H4 (cell line): Measurements from ENCODE around the gene EHBP1. TPM values are rescaled to one million over a fixed set of nuclear protein-coding genes. Genes with fewer than 3 reads are reported as not detected.

Source experiments
- DNase-seq: peaks from one replicate; pipeline ENCODE4 v3.0.0-alpha.2; 2015; ENCODE audit warnings: low spot score
- total RNA-seq: library from RNA; depleted of rRNA; stranded (reverse); fragments of >200 nt; shearing (Covaris generic); gene quantifications from 2 replicates; pipeline ENCODE4 v1.2.3, GENCODE V29; 2014

Gene EHBP1
- total RNA-seq, 1 experiment from 2014 or later, result 13.9 TPM

DNA sequence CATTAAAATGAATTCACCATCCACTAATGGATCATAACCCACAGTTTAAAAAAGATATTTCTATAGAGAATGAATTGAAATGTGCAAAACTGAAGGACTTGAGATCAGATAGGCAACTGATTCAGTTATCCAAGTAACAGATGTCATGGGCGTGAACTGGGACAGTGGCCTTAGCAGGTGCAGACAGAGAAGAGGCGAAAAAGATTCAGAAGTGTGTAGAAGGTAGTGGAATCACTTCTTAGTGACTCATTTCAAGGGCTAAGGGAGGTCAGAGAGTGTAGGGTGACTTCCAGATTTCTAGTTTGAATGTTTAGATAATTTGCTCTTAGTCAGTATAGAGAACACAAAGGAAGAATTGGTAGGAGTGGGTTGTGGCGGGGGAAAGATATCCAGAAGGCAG lies 79.7 kb downstream of the EHBP1 start:
- peak; percentile 9 for DNase-seq

DNA sequence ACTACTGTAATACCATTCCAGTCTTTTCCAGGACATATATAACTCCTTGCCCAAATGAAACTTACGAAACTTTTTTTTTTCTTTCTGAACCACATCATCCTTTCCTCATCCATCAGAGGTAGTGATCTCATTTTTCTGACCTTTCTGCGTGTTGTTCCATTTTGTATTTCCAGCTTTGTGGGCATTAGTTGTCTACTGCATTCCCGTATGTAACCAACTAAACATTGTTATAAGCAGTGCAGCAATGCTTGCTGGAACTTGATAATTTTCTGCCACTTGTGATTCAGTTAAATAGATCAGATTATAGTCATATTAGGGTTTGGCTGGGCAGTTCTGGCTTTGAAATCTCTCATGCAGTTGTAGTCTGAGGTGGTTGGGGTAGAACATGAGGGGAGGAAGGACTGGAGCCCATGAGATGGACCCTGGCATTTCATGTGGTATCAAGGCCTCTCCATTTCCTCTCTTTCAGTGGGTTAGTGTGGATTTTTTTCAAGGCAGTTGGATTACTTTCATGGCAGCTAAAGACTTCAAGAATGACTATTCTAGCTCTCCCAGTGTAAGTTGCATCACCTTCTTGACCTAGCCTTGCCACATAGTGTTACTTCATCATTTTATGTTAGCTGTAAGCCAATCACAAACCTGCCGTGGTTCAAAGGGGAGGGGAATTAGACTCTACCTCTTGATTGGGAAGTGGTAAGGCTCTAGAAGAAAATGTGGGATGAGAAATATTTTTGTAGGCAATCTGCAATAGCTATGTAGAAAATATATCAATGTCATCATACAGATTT lies 80.5 kb downstream of the EHBP1 start:
- DNase-seq, result peak; percentile 52

DNA sequence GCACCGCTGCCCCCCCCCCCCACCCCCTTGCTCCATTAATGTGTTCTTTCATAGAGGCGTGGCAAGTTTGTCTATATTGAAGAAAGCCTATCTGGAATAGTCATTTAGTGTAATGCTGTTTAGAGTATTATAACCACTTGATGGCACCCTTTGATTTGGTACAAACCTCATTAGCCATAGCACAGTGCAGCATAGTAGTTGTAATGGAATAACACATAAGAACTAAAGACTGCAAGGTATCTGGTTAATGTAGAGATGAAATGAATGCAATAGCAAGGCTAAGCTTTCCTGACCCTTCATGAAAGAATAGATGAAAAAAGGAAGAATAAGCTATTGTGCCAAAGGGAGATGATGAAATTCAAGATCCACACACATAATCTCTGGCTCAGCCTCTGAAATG lies 81.9 kb downstream of the EHBP1 start:
- DNase-seq, result peak; percentile 26

DNA sequence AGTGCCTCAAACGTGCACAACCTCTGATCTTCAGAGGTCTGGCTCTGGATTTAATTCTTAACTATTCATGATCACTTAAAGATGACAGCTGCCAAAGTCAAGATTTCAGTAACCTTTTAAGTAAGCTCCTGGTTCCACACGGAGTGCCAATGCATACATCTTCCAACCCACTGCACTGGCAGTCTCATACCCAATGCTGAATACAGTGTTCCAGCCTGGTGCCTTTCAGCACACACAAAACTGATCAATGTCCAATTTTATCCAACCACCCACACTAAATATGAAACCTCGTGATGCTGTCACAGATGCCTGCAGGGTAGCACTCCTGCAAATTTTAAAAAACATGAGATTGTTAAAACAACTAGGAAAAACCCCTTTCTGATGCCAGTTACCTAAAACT lies 84.0 kb downstream of the EHBP1 start:
- no peak for DNase-seq

DNA sequence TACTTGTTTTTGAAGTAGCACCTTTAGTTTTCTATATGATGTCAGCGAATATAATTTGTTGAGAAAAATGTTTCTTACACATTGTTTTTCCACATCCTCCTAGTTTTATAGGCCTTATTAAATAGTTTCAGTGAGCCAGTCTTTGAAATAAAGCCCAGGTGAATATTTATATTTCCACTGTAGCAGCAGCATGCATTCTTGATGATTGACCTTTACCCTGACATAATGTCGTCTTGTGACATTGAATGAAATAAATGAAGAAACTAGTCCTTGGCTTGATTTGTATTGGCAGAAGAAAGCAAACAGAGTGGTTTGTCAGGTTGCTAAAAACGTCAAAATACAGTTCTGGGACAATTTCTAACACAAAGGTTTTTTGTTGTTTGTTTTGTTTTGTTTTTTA lies 84.4 kb downstream of the EHBP1 start:
- no peak for DNase-seq

DNA sequence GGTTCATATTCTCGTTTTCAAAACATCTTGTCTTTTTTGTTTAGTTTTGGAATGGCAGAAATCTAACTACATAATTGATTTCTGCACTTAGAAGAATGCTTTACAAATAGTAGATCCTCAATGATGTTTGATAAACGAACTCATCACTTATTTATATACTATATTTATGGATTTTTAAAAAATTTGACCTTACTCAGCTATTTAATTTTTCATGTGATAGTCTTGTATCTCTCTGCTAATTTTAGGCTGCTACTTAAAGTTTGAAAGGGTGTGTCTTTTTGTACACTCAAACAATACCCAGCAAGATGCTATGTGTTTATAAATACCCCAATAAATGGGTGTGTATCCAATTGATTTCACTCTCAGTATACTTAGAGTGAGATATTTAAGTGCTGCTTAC lies 86.9 kb downstream of the EHBP1 start:
- no peak for DNase-seq

DNA sequence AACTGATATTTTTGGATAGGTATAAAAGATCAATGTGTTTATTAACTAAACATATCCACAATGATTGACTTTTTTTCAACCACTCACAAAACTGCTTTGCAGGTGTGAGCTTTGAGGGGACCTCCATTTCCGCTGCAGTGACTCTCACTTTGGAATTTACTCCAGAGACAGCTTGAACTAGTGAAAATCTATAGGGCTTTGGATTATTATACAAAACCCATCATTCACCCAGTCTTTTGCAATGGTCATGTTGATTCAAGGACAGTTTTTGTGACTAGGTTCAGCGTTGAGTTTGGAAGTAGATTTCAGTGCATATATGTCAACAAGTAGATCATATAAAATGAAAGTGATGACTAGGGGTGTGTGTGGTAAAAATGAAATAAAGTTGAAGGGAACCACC lies 87.7 kb downstream of the EHBP1 start:
- no peak for DNase-seq

DNA sequence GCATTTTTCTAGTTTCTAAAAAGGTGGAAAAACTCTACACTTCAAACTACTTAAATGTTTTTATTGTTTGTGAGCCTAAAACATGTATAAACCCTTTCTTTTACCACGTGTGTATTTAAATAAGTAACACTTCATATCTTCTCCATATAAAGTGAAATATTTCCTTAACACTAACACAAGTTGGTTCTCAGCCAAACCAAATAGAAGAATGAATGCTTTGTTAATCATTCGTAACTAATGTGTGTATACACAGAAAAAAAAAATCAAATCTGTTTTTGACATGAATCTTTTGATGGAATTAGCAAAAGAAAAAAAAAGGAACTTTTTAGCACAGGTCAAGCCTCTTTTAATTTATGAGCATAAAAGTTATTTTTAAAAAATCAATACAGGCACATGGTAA lies 89.3 kb downstream of the EHBP1 start:
- no peak for DNase-seq

DNA sequence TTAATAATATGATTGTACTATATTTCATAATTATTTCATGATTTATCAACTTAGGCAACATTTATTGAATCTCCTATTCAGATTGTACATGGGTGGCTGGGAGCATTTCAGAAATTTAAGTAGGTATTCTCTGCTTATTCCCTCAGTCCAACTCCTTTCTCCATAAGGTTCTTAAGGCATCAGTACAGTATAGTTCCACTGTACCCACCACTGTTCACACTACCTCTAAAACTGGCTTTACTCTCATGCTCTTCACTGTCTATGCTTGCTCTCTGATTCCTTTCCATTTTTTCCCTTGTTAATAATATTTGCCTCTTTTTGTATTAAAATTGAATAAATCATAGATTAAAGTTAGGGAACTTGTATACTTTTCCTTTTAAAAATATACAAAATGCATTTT lies 89.8 kb downstream of the EHBP1 start:
- no peak for DNase-seq

DNA sequence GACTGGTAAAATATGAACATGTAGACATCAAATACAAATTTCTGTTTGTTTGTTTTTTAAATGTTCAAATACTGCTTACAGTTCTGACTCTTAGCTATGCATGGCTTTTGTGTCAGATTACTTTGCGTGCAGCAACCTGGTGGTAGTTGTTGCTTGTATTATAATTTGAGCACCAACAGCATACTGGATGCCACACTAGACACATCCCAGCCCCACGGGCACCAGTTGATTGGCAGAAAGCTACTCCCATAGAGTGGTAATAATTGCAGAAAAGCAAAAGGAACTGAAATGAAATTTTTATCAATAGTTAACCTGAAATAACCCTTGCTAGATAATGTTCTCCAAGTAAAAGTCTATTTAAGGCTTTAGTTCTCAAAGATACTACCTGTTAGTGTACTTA lies 91.6 kb downstream of the EHBP1 start:
- DNase-seq, result no peak

DNA sequence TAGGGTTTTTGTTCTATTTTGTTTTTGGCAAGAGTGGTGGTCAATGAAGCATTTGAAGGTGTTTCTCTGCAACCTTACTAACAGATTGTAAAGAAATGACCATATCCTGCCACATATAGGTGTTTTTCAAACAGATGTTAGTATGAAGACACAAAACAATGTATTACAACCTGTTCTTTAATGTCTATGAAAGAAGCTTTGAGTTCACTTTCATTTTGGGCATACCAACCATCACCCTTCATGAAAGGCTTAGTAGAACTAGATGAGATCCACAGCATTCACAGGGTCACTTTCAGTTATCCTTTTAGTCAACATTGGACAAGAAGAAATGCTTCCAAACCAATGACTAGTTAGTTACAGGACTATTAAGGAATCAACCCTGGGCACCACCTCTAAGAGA lies 95.1 kb downstream of the EHBP1 start:
- no peak for DNase-seq

DNA sequence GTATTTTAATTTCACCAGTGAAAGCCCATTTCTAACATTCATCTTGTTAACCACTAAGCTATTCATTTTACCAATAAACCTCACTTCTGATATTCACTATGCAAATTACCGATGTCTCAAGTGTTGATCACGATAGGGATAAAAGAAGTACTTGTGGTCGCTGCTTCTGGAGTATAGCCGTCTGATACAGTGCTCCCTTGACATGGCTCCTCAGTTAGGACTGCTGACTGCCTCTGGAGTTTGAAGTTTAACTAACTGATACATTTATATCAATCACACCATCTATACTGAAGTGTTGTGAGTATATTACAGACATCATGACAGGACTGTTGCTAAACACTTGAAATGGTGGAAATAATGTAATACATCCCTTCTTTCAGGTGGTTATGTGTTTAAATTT lies 95.6 kb downstream of the EHBP1 start:
- DNase-seq, result no peak

DNA sequence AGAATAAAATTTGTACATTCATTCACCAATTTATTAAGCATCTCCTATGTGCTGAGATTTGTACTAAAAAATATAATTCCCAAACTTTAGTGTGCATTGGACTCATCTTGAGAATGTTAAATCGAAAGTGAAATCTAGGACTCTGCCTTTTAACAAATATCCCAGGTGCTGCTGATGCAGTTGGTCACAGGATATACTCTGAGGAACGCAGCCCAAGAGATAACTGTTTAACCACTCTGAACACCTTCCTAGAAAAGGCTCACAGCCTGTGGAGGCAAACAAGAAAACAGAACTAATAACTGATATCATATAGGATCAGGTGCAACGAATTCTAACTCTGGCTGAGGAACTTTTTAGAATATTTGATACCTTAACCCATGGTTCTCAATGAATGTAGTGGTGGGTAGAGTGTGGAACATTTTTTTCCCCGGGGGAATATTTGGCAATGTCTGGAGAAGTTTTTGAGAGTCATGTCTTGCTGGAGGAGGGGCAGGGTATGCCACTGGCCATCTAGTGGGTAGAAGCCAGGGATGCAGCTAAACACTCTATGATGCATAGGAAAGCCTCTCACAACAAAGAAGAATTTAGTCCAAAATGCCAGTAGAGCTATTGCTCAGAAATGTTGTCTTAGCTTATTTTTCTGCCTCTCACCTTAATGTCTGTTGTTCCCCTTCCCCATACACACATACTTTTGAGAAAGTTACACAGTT lies 96.5 kb downstream of the EHBP1 start:
- DNase-seq, result no peak

DNA sequence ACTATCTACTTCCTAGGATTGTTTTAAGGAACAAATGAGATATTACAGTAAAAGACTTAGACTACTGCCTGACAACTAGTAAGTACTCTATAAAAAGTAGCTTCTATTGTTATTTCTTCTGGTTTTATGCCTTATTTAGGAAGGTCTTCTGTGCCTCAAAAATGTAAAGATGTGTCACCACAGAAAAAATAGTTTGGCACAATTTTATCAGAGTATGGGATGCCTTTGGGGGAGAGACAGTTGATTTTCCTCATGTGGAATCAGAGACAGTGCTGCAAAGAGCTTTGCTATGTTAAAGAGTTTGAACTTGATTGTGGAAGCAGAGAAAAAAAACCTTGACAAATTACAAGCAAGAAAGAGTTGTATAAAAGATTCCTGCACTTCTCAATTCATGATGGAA lies 98.4 kb downstream of the EHBP1 start:
- no peak for DNase-seq

DNA sequence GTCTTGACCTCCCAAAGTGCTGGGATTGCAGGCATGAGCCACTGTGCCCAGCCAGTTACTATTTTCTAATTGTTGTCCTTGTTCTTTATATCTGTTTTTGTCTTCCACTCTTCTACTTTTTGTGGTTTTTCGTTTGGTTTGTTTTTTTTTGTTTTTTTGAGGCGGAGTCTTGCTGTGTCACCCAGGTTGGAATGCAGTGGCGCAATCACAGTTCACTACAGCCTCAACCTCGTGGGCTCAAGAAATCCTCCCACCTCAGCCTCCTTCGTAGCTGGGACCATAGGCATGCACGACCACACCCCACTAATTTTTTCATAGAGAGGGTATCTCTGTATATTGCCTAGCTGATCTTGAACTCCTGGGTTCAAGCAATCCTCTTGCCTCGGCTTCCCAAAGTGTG lies 100.7 kb downstream of the EHBP1 start:
- peak; percentile 18 for DNase-seq

DNA sequence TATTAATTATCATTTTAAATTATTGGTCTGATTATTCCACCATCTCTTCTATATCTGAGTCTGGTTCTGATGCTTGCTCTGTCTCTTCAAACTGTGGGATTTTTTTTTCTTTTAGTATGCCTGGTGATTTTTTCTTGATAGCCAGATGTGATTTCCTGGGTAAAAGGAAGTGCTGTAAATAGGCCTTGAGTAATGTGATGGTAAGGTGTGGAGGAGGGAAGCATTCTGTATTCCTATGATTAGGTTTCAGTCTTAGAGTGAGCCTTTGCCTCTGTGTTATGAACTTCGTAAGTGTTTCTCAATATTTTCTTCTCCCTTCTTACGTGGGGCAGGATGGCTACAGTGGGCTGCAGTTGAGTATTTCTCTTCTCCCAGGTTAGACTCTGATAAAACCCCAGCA lies 103.0 kb downstream of the EHBP1 start:
- no peak for DNase-seq

DNA sequence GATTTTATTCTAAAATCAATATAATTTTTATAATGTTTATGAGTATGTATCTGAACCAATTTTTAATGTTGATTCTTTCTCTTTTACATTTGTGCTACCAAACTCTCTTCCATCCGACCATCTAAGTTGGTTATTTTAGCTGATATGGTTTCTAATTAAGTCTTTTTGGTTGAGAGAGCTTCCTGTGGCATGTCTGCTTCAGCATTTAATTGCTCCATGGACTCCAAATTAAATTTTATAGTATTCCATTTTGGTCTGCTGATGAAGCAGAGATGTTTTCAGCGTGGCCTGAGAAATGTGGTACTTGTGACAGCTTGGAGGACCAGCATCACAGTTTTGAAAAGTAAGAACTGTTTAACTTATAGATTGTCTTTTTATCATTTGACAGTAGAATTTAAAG lies 105.6 kb downstream of the EHBP1 start:
- no peak for DNase-seq

DNA sequence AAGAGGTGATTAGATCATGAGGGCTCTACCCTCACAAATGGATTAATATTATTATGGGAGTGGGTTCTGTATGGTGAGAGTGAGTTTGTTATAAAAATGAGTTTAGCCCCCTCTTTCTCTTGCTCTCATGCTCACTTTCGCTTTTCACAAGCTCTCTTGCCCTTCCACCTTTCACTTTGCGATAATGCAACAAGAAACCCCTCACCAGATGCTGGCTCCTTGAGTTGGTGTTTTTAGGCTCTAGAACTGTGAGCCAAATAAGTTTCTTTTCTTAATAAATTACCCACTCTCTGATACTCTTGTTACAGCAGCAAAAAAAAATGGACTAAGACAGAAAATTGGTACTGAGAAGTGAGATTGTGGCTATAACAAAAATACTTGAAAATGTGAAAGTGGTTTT lies 106.5 kb downstream of the EHBP1 start:
- DNase-seq, result no peak

DNA sequence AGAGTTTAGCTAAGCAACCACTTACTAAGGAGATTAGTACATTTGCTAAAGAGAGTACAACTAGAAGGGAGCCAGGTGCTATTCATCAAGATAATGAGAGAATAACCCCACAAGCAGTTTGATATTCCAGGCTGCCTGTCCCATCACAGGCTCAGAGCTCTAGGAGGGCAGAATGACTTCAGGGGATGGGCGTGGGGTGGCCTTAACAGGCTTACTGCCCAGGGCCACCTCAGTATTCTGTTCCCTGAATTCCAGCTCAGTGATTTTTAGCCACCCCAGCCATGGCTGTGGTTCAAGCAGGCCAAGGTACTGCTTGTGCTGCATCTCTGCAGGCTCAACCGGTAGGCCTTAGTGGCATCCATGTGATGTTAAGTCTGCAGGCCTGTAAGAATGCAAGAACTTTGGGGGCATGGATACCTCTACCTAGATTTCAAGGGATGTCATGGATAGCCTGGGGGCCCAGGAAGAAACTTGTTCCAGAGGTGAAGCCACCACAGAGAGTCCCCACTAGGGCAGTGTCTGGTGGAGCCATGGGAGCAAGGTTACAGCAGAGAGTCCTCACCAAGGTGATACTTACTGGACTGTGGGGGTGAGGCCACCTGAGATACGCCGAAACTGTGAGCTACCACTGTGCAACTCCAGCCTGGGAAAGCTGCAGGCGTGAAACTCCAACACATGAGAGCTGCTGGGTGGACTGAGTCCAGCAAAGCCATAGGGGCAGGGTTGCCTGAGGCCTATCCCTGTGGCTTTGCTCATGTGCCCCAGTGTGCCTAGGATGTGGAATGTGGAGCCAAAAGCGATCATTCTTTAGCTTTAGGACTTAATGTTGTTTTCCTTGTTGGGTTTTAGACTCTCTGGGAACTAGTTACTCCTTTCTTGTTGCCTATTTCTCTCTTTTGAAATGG lies 107.7 kb downstream of the EHBP1 start:
- DNase-seq, result no peak

DNA sequence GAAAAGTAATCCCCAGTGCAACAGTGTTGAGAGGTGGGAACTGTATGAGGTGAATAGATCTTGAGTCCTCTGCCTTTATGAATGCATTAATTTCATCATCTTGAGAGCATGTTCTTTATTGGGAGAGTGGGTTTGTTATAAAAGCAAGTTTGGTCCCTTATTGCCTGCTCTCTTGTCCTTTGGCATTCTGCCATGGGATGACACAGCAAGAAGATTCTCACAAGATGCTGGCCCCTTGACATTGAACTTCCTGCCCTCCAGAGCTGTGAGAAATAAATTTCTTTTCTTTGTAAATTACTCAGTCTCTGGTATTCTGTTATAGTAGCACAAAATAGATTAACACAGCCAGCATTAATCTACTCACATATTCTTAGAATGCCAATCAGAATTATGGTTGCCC lies 108.6 kb downstream of the EHBP1 start:
- DNase-seq, result no peak

DNA sequence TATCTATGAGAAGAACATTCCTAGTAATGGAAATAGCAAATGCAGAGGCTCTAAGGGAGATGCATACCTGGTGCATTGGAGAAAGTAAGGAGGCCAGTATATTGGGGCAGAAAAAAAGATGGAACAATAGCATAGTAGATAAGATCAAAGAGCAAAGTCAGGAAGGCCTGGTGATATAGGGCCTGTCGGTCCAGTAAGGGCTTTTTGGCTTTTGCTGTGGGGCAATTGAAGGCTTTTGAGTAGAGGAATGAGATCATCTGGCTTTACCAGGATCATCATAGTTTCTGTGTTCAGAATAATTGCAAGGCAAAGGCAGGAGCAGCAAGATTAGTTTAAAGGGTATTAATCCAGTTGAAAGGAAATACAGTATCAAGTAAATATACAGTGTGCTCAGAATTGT lies 111.8 kb downstream of the EHBP1 start:
- DNase-seq, result no peak

DNA sequence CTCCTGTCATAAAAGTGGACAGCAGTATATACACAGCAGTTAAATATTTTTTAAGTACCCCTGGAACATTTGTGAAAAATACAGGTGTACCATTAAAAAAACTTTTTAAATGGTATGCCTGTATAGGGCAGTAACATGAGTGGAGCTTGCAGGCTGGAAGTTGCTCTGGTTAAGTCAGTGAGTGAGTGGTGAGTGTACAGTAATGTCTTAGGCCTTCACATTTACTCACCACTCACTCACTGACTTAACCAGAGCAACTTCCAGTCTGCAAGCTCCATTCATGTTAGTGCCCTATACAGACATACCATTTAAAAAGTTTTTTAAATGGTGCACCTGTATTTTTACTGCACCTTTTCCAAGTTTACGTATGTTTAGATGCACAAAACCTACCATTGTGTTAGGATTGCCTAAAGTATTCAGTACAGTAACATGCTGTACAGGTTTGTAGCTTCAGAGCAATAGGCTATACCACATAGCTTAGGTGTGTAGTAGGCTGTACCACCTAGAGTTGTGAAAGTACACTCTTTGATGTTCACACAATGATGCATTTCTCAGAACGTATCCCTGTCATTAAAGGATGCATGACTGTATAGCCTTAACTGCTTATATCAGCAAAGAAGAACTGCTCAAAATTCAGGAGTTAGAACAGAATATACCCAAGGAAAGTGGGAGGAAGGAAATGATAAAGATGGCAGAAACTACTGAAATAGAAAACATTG lies 112.6 kb downstream of the EHBP1 start:
- DNase-seq, result no peak
